HepG2 (cell line): ENCODE data around the gene ITPR1. TPM values are rescaled to one million over a fixed set of nuclear protein-coding genes. Genes with fewer than 3 reads are reported as not detected.

Experiments used
- ATAC-seq: fragments of 200-7000 bp; cut with Tn5 transposase; 3 replicates; pipeline ENCODE4 v1.9.1; 2020; ENCODE audit warnings: mild to moderate bottlenecking, moderate library complexity
- BruUV-seq: library from RNA; stranded (reverse); fragments of 400-500 nt; replicated peaks from 2 replicates; lab custom pipeline; 2021; lab: Mats Ljungman, UMichigan
- CTCF ChIA-PET: fragments of 300-600 bp; formaldehyde crosslinking; extraction: SDS; loops from one replicate; lab custom pipeline; 2021; ENCODE audit warnings: low total read pairs, inconsistent platforms, low intra/inter-chr PET ratio; lab: Yijun Ruan, JAX
- POLR2A ChIA-PET: fragments of 350-600 bp; sonication (Branson Sonifier 250); formaldehyde crosslinking; loops from one replicate; lab custom pipeline; 2020; ENCODE audit warnings: antibody characterized with exemption, inconsistent platforms; lab: Yijun Ruan, JAX
- DNase-seq: peaks from one replicate; pipeline ENCODE4 v3.0.0-alpha.2; 2015; ENCODE audit warnings: low spot score
- FAIRE-seq: peaks from 3 replicates; lab custom pipeline; 2011; peaks lifted over from hg19 to GRCh38; lab: Jason Lieb, UNC
- H2AFZ ChIP-seq: one replicate; pipeline ENCODE4 v1.6.1; 2011; ENCODE audit warnings: low read length, inconsistent platforms
- H3K27ac ChIP-seq: fragments of 300-600 bp; 3 replicates; pipeline ENCODE4 v1.8.0; 2011; ENCODE audit warnings: mixed run types, mild to moderate bottlenecking, mixed read lengths, low read length, inconsistent platforms; ENCODE audit not compliant: insufficient read depth; ENCODE audit errors: extremely low read length
- H3K27me3 ChIP-seq, 2 experiments: fragments of 200-600 bp in 1 of 2; 2 replicates in 1 of 2; 3 replicates in 1 of 2; pipeline versions ENCODE4 v1.6.0 to v1.8.0; 2011; ENCODE audit warnings: low read length in 2 of 2, mild to moderate bottlenecking in 2 of 2, moderate library complexity in 2 of 2, inconsistent platforms in 1 of 2; ENCODE audit not compliant: insufficient read depth in 2 of 2, control insufficient read depth in 1 of 2
- H3K36me3 ChIP-seq, 2 experiments: fragments of 200-600 bp in 1 of 2; replicated peaks in 1 of 2; 2 replicates in 1 of 2; 3 replicates in 1 of 2; pipeline versions ENCODE4 v1.5.1 to v1.8.0; 2011; ENCODE audit warnings: low read length in 2 of 2, inconsistent platforms in 1 of 2; ENCODE audit not compliant: insufficient read depth in 2 of 2, control insufficient read depth in 1 of 2
- H3K4me1 ChIP-seq: 2 replicates; pipeline ENCODE4 v1.5.1; 2012; ENCODE audit warnings: low read length, inconsistent platforms; ENCODE audit not compliant: insufficient read depth
- H3K4me2 ChIP-seq: 2 replicates; pipeline ENCODE4 v1.6.0; 2011; ENCODE audit warnings: low read depth, low read length, inconsistent platforms
- H3K4me3 ChIP-seq, 3 experiments: fragments of 200-600 bp in 1 of 3; sonication (generic), shearing (Covaris generic) in 1 of 3; replicated peaks in 1 of 3; 2 replicates each; pipeline ENCODE4 v1.5.1; 2011 to 2016; ENCODE audit warnings: low read length in 3 of 3, inconsistent platforms in 2 of 3, low read depth in 2 of 3, mild to moderate bottlenecking in 2 of 3, control low read depth in 1 of 3, mixed read lengths in 1 of 3; ENCODE audit not compliant: insufficient read depth in 1 of 3
- H3K79me2 ChIP-seq: one replicate; pipeline ENCODE4 v1.6.1; 2011; ENCODE audit warnings: low read length, inconsistent platforms; ENCODE audit not compliant: insufficient read depth
- H3K9ac ChIP-seq: 2 replicates; pipeline ENCODE4 v1.6.0; 2011; ENCODE audit warnings: mild to moderate bottlenecking, low read depth, low read length, inconsistent platforms; ENCODE audit not compliant: insufficient read depth
- H3K9me3 ChIP-seq: 2 replicates; pipeline ENCODE4 v1.5.1; 2012; ENCODE audit warnings: mild to moderate bottlenecking, low read length
- H4K20me1 ChIP-seq: 2 replicates; pipeline ENCODE4 v1.6.0; 2011; ENCODE audit warnings: inconsistent platforms, mild to moderate bottlenecking, low read length, moderate library complexity; ENCODE audit not compliant: insufficient read depth
- CREM ChIP-seq, 2 experiments: sonication (generic) in 1 of 2; formaldehyde crosslinking in 1 of 2; IDR thresholded peaks; 2 replicates each; pipeline versions ENCODE4 v1.4.0 to v1.6.1; 2016 to 2020; ENCODE audit warnings: antibody characterized with exemption in 1 of 2, mild to moderate bottlenecking in 1 of 2, missing genetic modification reagents in 1 of 2
- NFATC3 ChIP-seq: sonication (generic); formaldehyde crosslinking; IDR thresholded peaks from 2 replicates; pipeline ENCODE4 v1.5.1; 2020; ENCODE audit warnings: mild to moderate bottlenecking, missing genetic modification reagents
- SP1 ChIP-seq, 2 experiments: fragments of 450-650 bp in 1 of 2; sonication (generic) in 1 of 2; formaldehyde crosslinking in 1 of 2; IDR thresholded peaks; 2 replicates each; pipeline versions ENCODE4 v1.4.0 to v1.6.1; 2016 to 2020; ENCODE audit warnings: missing genetic modification reagents in 1 of 2
- TCF7L2 ChIP-seq: IDR thresholded peaks from 2 replicates; pipeline ENCODE4 v1.6.1; 2011; ENCODE audit warnings: mild to moderate bottlenecking, low read depth, low read length, moderate library complexity
- TOPORS ChIP-seq: sonication (generic); formaldehyde crosslinking; IDR thresholded peaks from 2 replicates; pipeline ENCODE4 v1.8.0; 2023; ENCODE audit warnings: mild to moderate bottlenecking, missing genetic modification reagents
- ZFP36L2 ChIP-seq: sonication (generic); formaldehyde crosslinking; IDR thresholded peaks from 2 replicates; pipeline ENCODE4 v1.4.0; 2020; ENCODE audit warnings: missing genetic modification reagents
- ZNF629 ChIP-seq: sonication (generic); formaldehyde crosslinking; conservative IDR thresholded peaks from 2 replicates; pipeline ENCODE4 v1.5.0; 2020; ENCODE audit warnings: missing genetic modification reagents
- ZNF784 ChIP-seq: sonication (generic); formaldehyde crosslinking; IDR thresholded peaks from 2 replicates; pipeline ENCODE4 v1.5.1; 2020; ENCODE audit warnings: missing genetic modification reagents, mild to moderate bottlenecking, borderline replicate concordance
- ZSCAN5A ChIP-seq: sonication (generic); formaldehyde crosslinking; IDR thresholded peaks from 2 replicates; pipeline ENCODE4 v1.8.0; 2022; ENCODE audit warnings: mild to moderate bottlenecking, missing genetic modification reagents, borderline replicate concordance
- WGBS: methylation state at CpG from one replicate; pipeline ENCODE4 v1.1.6; 2017; ENCODE audit warnings: low lambda C conversion rate; 5-methylcytosine and 5-hydroxymethylcytosine counted together
- in situ Hi-C: cut with HindIII; loops from 2 replicates; pipeline ENCODE4 v1.10.0; 2017; ENCODE audit warnings: low pct_unique_long_range_greater_than_20kb; ENCODE audit not compliant: extremely low pct_ligation_motif_present
- intact Hi-C: fragments of 100-400 bp; cut with micrococcal nuclease; formaldehyde crosslinking; loops from one replicate; pipeline ENCODE4 v1.10.0; 2022; ENCODE audit not compliant: unreplicated experiment
- polyA plus RNA-seq, 8 experiments: library from polyadenylated mRNA; depleted of rRNA in 3 of 8; stranded (reverse) in 7 of 8; unstranded in 1 of 8; fragments of >200 nt; fragmentation: Illumina TruSeq in 4 of 8; extraction: Trizol in 4 of 8; gene quantifications; 2 replicates each; pipeline versions ENCODE4 v1.2.1 to v1.2.3, GENCODE V29; 2011 to 2016; ENCODE audit warnings: low read depth in 4 of 8, missing spikeins in 1 of 8, mixed read lengths in 1 of 8; ENCODE audit not compliant: insufficient read depth in 1 of 8
- total RNA-seq, 5 experiments: library from RNA; depleted of rRNA; stranded (reverse); fragments of >200 nt; fragmentation: Illumina TruSeq; extraction: Trizol; gene quantifications; 2 replicates each; pipeline ENCODE4 v1.2.3, GENCODE V29; 2016; ENCODE audit warnings: low read depth in 1 of 5

The ITPR1 gene
- total and polyA plus RNA-seq, 2 of the 13 experiments (the other 11 are each of a cell fraction or from before 2014, with no cell fraction given): 10.0 to 11.4 TPM

GRCh38 chr3:4756855-4757574, 263.9 kb downstream of the ITPR1 start (continued):
- TF ChIP-seq NFATC3 (CRISPR knock-in tag): no peak

- H3K27me3 ChIP-seq: no peaks in the 10 kb centered on the region
- no peak overlapping the region for H2AFZ ChIP-seq
- no peaks in the 10 kb centered on the region for H3K79me2 ChIP-seq
- POLR2A ChIA-PET: no interaction called here
- no TSS peak for BruUV-seq
- no peak overlapping the region for H3K27ac ChIP-seq
- CTCF ChIA-PET: no interaction called here
- H3K9ac ChIP-seq: no peak overlapping the region
- H3K4me3 ChIP-seq: no peak overlapping the region
- in situ Hi-C loops (no loop called here), intact Hi-C loops (no loop called here)
- WGBS: 87% methylated on average over 12 of the region's 12 CpGs
- DNase-seq (no peak), ATAC-seq (peak; percentile 16; the same call in 1 of the 3 replicates), FAIRE-seq (no peak)
- no peaks in the 10 kb centered on the region for H3K9me3 ChIP-seq
- TF ChIP-seq SP1 (IDR thresholded peaks at IDR 0.05): no peak
- TF ChIP-seq SP1 (CRISPR knock-in tag; IDR thresholded peaks at IDR 0.05): no peak
- no peak for TF ChIP-seq TOPORS (CRISPR knock-in tag)
- peak; percentile 44; the same call in 1 of the 2 replicates for TF ChIP-seq ZNF629 (CRISPR knock-in tag)
- no peak for TF ChIP-seq ZFP36L2 (CRISPR knock-in tag)
- TF ChIP-seq ZSCAN5A (CRISPR knock-in tag): no peak
- no peak for TF ChIP-seq CREM (IDR thresholded peaks at IDR 0.05)
- TF ChIP-seq CREM (CRISPR knock-in tag; IDR thresholded peaks at IDR 0.05): no peak
- no peak for TF ChIP-seq ZNF784 (CRISPR knock-in tag)
- TF ChIP-seq TCF7L2: no peak
- peaks cover 44% of the 10 kb centered on the region for H3K4me1 ChIP-seq
- no peaks in the 10 kb centered on the region for H4K20me1 ChIP-seq
- H3K36me3 ChIP-seq: no peaks in the 10 kb centered on the region; a peak in 1 of 5 replicates
- H3K4me2 ChIP-seq: no peak overlapping the region
These were observed 264.6 kb downstream of the ITPR1 start for GRCh38 chr3:4757575-4758248.
